HG03457 (cell line): ENCODE measurements around the gene COL9A1.

ENCODE experiments used
- ATAC-seq: cut with Tn5 transposase; IDR thresholded peaks from one replicate; pipeline ENCODE4 v1.9.1; 2021; ENCODE audit warnings: moderate number of reproducible peaks; ENCODE audit not compliant: unreplicated experiment

Gene COL9A1

DNA sequence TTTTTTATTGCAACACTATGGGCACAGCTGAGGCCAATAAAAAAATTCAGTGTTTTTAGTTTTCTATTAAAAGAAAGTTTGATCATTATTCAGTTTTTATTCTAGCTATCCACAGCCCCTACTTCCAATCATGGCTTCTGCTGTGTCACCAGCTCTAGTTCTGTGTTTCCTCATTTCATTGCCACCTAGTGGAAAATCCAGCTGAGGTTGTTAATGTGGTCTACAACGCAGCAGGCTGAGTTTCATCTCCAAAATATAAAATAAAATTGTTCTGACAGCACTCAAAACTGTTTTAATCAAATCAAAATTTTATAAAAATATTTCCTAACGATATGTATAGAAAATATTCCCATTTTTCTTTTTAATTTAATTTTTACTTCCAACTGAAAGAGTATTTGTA is 13.6 kb downstream of the COL9A1 start:
- no peak for ATAC-seq

DNA sequence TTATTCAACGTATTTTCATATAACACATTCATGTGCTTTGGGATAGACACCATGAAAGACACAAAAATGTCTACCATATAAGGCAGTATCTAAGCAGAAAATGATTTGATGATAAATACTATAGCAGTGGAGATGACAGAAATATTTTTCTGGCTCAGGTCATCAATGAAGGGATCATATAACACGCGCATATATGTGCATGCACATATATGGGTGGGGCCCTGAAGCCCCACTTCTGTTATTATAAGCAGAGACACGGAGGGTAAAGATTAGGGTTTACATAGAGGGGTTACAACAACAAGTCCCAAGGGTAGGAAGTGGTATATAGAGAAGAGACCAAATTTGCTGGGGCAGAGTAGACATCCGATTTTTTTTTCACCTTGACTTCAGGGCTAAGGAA is 16.0 kb downstream of the COL9A1 start:
- ATAC-seq = no peak

DNA sequence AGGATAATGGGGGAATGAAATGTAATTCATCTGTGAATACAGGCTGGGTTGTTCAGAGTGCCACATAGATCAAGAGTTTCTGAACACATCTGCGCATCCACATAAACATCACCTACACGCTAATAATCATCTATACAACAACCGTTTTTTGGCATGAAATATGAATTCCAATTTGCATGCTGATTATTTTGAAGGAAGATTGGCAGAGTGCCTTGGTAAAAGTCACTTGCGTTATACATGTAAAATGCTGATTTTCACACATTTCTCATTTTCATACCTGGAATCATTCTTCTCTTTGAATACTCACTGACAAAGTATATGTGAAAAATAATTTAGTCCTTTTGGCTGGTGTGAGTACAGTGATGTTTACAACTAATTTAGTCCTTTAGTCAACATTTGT is 17.7 kb downstream of the COL9A1 start:
- ATAC-seq = no peak

DNA sequence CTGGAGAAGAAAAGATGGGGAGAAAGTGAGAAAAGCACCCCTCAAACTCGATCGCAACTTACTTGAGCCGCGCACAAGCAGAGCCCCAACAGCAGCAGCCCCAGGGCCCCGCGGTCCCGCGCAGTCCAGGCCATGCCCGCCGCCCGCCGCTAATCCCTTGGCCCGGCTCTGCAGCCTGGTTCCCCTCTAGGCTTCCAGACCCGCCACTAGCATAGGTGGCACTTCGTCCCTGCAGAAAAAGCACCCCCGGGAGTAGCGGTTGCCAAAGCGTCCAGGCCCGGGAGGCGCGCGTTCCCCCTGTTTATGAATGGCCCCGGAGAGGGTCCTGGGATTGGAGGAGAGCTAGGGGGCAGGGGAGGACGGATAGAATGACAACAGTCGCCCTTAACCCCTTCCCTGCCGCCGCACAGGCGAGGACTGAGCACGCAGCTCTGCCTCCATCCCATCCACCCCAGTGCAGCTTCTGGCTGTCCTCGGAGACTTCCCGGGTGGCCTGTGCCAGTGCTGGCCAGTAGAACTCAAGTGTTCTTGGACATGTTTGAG is 19.9 kb downstream of the COL9A1 start:
- ATAC-seq = no peak

DNA sequence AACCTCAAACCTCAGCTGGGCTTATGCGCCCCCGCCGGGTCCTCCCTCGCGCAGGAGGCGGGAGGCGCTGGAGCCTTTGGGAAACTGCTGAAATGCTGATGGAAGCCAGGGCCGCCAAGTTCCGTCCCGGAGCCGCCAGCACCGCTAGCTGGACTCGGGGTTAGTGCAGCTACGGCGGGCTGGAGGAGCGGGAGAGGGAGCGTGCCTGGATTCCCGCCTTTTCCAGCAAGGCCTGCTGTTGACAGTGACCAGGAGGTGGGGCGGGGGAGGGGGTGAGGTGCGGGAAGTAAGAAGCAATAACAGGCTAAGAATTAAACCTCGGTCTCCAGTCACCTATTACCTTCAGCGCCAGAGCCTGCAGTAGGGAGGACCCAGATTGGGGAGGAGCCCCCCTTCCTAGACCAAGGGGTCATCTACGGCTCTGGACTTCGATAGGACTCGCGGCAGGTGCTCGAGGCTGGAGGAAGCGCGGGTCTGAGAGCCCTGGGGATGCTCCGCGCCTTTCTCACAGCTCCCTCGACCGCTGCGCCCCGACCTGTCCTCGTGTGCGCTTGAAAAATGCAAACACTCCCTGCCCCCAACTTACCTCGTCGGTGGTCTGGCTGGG is 20.5 kb downstream of the COL9A1 start:
- ATAC-seq = no peak

DNA sequence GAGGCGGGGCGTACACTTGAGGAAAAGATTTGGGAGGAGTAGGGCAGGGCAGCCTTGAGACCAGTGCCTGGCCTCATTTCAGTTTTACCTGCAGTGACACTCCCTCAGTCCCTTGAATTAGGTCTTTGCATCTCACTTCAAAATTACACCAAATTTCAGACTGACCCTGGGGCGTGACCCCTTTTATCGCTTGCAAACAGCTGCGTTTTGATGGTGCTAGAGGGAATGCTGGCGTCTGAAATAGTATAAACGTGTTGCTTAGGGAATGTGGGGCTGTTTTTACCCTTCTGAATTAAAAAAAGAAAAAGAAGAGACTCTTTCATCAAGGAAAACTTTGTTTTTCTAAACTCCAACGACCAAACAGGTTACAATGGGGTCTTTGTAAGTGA is 21.0 kb downstream of the COL9A1 start:
- no peak for ATAC-seq

DNA sequence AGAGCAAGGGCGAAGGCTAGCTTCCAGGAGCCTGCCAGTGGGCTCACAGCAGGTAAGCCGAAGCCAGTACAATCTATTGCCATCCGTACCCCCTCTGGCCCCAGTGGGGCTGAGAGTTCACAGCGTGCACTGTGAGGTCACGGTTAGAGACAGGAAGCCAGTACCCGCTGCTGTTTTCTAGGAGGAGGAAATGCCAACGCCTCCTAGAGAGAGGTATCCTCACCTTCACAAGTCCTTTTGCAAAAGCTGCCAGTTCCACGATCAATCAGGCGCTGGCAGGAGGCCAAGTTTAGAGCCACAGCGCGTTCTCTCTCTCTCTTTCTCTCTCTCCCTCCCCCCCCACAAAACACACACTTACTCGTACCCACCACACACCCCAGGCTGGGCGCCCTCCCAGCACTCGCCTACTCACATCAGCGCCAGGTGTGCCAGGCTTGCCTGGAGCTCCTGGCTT is 22.5 kb downstream of the COL9A1 start:
- ATAC-seq = no peak

DNA sequence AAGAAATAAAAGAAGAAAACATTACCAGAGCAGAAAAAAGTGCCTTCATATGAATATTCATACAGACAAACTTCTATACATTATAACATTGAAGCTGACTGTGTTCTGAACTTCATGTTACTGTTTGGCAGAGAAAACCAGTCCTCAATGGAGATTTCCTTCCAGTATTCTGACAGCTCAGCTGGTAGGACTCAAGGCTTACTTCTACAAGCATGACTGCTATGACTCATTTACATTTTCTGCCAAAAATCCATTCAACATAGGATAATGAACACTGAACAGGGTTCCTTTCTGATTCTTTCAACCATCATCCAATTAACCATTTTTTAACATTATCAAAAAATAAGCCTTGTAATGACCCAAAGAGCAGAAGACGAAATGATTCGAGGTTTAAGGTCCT is 25.4 kb downstream of the COL9A1 start:
- no peak for ATAC-seq

DNA sequence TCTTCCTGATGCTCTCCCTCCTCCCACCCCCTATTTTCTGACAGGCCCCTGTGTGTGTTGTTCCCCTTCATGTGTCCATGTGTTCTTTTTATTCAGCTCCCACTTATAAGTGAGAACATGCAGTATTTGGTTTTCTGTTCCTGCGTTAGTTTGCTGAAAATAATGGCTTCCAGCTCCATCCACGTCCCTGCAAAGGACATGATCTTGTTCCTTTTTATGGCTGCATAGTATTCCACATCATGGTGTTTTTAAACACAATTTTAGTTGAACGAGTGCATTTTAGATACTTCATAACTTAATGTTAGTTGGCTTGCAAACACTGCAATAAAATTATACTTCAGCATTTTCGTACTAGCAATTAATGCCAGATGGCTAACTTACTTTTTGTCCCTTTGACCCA is 28.5 kb downstream of the COL9A1 start:
- ATAC-seq = no peak

DNA sequence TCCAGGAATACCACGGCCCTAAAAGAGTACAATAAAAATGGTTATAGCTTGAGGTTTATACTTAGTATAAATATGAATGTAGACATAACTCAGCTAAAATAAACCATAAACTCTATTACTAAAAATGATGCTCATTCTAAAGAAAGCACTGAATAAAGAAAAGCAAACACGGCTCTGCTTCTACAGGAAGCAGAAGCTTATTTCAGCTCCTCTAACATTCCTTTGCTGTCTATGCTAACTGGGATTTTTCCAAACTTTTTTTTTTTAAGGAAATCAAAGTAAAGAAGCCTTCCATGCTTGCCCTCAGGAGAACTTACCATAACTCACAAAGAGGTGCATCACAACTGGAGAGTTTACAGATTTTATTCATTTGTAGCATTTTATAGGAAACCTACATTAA is 30.8 kb downstream of the COL9A1 start:
- ATAC-seq = no peak

DNA sequence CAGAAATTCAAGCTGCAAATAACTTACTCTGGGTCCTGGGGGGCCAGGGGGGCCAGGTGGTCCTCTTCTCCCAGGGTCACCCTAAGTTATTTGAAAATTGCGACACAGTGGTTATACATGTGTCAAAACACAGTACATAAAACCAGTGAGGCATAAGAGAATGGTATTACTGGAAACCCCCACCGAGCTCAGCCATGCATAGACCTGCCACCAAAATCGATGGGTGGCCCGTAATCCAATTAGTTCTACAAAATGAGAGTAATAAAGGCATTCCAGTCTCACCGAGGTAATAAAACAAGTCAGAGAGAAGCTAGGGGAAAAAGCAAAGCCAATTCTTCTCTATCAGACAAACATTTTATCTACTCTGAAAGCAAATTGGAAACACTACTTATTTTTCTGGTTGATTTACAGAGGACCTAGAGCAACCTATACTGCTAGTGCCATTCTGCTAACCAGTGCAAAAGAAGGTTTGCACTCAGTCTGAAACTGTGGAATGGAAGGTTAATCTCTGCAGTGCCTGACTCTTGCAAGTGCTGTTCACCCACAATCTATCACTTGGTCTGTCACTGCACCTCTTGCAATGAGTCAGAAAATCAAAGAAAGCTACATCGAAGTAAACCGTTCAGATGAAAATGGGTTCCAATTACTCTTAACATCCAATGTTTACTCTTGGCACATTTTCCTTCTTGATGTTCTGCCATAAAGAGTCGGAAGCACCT is 32.4 kb downstream of the COL9A1 start:
- ATAC-seq = no peak

DNA sequence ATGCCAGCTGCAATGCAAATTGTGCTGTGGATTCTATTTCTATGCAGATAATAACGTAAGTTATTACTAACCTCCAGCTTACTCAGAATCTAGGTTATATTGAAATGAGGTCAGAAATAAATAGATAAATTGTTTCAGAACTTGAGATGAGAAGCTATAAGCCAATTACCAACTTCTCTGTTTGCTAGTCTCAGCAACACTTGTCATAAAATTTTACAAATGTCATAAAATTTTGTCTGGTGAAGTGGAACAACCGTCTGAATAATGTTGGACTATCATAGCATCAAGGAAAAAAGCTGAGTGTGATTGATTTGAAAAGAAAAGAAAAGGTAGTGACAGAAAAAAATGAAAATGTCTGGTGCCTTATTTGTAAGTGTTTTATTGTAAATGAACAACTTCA is 36.7 kb downstream of the COL9A1 start:
- no peak for ATAC-seq

DNA sequence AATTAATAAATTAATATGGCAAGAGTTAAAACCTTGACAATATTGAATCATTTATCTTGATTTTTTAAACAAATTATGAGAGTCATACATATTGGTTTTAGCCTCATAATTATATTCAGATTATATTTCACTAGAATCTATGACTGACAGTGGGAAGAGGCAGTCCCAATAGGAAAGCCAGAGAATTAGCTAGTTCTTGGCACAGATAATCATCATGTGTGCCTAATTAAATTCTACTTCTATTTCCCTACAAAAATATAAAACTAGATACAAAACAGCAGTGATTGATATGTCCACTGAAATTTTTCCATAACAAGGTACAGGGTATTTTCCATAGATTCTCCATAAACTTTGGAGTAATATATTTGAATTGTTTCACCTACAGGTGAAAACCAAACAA is 38.6 kb downstream of the COL9A1 start:
- ATAC-seq = no peak

DNA sequence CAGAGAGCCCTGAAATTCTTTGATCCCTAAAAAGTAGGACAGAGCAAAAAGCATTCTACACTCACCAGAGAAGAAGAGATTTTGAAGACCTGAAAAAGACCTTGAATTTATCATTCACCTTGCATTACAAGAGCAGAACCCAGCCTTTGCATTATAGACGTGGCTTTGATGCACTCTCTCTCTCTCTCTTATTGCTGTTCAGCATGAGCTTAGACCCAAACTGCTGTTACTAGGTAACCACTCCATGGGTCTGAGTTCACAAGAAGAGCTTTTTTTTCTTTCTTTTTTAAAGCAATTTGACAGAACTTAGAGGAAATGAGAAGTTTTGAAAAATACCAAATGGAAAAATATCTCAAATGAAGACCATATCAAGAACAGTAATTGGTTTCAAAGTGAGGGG is 44.4 kb downstream of the COL9A1 start:
- ATAC-seq = no peak

DNA sequence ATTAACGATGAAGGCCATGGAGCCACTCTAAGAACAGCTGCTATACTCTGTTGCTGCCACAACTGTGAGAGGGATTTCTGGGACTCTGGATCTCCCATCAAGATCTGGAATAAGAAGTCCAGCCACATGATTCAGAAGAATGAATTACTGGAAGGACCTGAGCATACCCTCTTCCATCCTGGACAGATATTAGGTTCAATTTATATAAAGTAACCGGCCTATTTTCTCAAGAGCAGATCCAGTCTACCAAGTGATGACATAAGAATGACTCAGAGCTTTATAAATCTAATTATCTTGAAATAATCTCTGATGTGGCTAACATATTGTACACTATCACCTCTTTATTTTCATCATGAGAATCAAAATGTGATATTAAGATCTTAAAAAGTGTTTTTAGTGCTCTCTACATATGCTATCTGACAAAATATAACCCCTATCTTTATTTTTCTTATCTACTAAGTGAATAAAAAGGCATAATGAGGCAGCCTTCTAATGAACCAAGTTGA is 45.1 kb downstream of the COL9A1 start:
- no peak for ATAC-seq

DNA sequence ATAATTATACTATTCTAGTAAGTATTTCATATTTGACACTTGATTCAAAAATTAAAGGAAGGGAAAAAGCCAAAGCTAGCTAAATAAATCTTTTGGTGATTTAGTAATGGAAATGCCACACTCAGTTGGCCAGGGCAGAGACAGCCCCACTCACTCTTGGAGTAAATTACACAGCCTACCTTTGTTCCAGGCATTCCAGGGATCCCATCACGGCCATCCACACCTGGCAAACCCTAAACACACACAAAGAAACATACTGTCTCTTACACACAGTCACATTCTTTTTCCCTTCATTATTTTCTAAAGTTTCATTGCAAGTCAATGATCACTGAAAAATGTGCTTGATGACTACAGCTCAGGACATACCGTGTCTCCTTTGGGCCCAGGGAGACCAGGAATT is 48.1 kb downstream of the COL9A1 start:
- no peak for ATAC-seq

DNA sequence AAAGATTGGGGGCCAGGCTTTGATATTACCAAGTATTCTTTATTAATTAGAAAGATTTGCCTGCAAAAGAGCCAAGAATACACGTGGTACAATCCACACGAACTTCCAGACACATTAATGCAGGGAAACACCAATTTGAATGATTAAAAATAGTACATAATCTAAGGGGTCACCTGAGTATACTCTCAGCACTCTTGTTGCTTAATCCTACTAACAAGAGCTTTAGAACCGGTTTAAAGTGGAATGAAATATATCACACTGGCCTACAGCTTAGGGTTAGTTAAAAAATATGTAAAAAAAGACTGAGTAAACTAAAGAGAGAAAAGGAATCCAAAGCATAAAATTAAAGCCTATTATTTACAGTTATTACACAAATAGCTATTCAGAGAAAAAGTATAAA is 49.0 kb downstream of the COL9A1 start:
- no peak for ATAC-seq

DNA sequence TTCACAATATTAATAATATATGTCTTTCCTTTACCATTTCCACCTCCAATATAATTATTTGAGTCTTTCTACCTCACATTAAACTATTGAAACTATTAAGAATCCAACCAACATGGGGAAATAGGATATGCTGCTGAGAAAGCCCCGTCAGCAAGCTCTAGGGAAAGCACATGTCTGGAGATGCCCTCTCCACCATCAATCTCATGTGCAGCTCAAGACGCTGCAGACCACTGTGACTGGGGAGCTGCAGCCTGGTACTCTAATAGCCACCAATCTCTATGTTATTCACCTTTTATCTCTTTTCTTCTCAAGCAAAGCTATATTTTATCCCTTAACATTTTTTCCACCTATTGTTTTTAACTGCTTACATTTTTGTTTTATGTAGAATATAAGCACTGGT is 50.3 kb downstream of the COL9A1 start:
- no peak for ATAC-seq

DNA sequence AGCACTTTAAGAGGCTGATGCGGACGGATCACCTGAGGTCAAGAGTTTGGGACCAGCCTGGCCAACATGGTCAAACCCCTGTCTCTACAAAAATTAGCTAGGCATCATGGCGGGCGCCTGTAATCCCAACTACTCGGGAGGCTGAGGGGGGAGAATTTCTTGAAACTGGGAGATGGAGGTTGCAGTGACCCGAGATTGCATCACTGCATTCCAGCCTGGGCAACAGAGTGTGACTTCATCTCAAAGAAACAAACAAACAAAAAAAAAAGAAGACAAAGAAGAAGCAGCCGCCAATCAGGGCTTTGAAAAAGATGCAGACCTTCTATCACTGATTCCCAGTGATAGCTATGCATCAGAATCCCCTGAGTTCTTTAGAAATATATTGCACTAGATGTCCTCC is 56.8 kb downstream of the COL9A1 start:
- ATAC-seq = no peak

DNA sequence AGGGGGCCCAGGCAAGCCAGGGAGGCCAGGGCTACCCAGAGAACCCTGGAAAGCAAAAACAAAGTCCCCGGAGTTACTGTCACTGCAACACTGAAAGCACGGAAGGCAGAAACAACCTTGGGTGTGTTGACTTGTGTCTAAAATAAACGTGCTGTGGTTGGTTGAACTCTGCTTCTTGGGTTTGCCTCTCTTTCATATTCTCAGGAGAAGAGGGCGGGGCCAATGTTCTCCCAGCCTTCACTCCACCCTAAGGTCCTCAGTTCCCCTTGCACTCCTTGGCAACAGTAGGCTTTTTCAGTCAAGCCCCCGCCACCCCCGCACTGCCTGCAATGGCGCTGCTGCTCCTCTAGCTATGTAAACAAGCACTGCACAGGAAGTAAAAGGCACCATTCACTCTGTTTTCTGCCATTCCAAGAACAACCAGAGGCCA is 60.9 kb downstream of the COL9A1 start:
- ATAC-seq = no peak

DNA sequence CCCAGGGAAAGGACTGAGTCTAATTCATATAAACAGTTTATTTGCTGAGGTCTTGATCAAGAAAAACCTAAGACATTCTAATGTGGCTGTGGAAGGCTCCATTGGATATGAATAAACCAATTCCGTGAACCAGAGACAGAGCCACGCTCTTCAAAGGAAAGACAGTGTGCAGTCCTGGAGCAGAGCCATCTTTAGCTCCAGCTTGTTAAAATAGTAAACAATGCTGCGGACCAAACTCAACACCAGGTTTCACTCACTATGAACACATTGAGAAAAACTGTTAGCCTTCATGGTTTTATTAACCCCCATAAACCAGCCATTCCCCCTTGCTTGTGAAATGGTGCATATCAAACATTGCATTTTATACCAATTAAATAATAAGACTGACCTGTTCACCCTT is 61.9 kb downstream of the COL9A1 start:
- no peak for ATAC-seq

DNA sequence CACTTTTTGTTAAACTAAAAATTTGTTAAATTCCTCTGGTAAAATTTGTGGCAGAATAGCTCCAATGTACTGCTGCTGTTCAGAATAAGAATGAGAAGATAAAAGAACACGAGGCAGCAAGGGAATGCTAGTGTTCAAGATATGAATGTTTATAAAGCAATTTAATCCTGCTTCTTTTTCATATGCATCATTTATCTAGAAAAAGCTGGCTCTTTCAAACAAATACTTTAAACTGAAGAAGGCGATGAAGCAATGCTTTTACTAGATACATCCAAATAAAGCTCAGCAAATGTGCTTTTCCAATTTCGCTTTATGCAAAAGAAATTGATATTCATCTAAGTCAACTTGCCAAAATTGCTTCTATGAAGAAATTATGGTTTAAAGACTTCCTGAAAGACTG is 66.5 kb downstream of the COL9A1 start:
- ATAC-seq = no peak
